Melanocyte of skin (primary cell): ENCODE measurements around the gene ZNRF3. TPM values are rescaled to one million over a fixed set of nuclear protein-coding genes. Genes with fewer than 3 reads are reported as not detected.

Experiments
- small RNA-seq, 2 donors: library from RNA; depleted of rRNA; stranded (forward); fragments of <200 nt; gene quantifications; one replicate each; pipeline ENCODE3, GENCODE V24; 2012
- total RNA-seq, 2 donors: library from RNA; depleted of rRNA; stranded (reverse); fragments of >200 nt; gene quantifications; 2 replicates each; pipeline ENCODE4 v1.2.3, GENCODE V29; 2012

Gene ZNRF3
- 1 to 10 TPM; 3.8 to 4.3 TPM for total RNA-seq

DNA sequence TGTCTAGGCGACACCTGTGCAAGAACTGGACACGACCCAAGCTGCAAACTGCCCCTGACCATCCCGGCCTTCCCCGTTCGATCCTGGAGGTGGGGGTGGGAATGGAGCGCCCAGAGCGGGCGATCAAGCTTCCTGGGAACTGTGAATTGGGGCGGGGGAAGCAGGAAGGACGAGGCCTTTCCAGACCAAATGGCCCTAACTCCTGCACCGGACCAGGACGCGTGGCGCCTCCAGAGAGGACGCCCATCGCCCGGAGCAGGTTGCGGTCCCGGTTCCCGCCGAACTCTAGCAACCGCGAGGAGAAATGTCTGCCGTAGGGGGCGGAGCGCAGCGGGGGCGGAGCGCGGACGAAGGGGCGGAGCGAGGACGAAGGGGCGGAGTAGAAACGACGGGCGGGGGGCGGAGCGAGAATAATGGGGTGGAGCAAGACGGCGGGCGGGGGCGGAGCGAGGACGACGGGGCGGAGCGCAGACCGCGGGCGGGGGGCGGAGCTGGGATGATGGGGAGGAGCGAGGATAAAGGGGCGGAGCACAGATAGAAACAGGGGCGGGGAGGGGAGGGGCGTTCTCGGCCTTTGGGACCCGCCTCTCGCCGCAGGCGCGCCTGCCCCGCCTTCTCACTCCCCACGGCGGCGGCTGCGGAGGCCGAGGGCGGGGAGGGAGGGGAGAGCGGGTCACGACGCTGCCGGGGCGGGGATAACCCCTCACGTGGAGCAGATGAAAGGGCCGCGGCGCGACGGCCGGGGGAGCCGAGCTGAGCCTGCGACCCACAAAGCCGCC lies at the start of gene ZNRF3:
Gene ZNRF3, plus strand, starts transcription at position 695 of the 779 bp plus-strand sequence. CDS start 195 bp downstream, outside the sequence.

DNA sequence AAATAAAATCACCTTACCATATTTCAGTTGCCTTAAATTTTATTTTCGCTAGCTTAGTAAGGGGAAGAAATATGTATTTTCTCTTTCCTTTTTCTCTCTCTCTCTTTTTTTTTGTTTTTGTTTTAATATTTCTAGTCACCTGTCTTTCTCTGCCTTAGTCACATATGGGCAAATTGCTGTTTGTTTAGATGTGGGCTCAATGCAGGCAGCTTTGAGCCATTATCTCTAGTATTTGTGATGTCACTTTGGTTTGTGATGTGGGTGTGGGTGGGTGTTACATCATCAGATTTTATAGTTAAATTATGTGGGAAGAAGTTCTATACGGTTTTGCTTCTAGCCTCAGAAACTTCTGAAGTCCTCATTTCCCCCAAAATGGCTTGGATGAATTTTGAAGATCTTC lies 178.4 kb downstream of the ZNRF3 start, which contains the start of gene C22orf31:
Gene C22orf31, minus strand, starts transcription at position 59 of the 400 bp plus-strand sequence. Its CDS starts 39 bp downstream, at position 20.

DNA sequence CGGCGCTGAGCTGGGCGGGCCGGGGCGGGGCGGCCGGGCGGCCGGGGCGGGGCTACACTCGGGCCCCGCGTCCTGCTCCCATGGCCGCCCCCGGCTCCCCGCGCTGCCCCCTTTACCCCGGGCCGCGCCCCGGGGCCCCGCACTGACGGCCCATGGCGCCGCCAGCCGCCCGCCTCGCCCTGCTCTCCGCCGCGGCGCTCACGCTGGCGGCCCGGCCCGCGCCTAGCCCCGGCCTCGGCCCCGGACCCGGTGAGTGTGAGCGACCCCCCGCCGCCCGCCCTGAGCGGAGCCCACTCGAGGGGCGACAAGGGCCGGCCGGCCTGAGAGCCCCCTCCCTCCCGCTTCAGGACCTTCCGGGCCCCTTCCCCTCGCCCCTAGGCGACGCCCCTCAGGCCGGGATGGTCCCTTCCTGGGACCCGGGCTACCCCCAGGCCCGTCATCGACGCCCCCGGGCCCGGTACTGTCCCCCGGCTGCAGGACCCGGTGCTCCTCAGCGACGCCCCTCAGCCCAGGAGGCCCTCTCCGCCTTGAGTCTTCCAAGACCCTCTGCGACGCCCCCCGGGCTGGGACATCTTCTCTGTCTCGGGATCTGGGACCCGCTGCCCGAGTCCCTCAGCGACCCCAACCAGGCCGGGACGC lies 189.7 kb downstream of the ZNRF3 start, which contains the start of gene KREMEN1:
Gene KREMEN1, plus strand, starts transcription at position 57 of the 639 bp plus-strand sequence. Its CDS starts 96 bp downstream, at position 153.

Small RNA genes within 50 kb of the gene (small RNA-seq; reads per million reads assigned to genes)
- gene Z93930.1, result 0 reads per million in 2 donors

Other genes with a start within 250 kb of the ZNRF3 start
- gene TTC28, start 203.7 kb upstream of the ZNRF3 start, total RNA-seq, result 10 to 100 TPM in 1 of 2 donors, 1 to 10 TPM in 1; 5.0 to 11.4 TPM
- 10 to 100 TPM; 14.5 to 28.0 TPM for gene CHEK2, start 141.8 kb upstream of the ZNRF3 start, total RNA-seq
- gene HSCB, start 141.5 kb upstream of the ZNRF3 start, total RNA-seq, result 10 to 100 TPM in 1 of 2 donors, 1 to 10 TPM in 1; 8.9 to 13.3 TPM
- gene CCDC117, start 110.9 kb upstream of the ZNRF3 start, total RNA-seq, result 10 to 100 TPM; 18.6 to 21.6 TPM
- gene XBP1, start 83.0 kb upstream of the ZNRF3 start, total RNA-seq, result 10 to 100 TPM; 37.5 to 60.6 TPM
- not detected for gene C22orf31, start 178.3 kb downstream of the ZNRF3 start, total RNA-seq
- 1 to 10 TPM; 7.9 to 8.3 TPM for gene KREMEN1, start 189.5 kb downstream of the ZNRF3 start, total RNA-seq